ENCODE results near the gene CFAP43. TPM values are rescaled to one million over a fixed set of nuclear protein-coding genes. Genes with fewer than 3 reads are reported as not detected.

CFAP43 gene
- total and polyA plus RNA-seq, 2 of the 8 experiments (the other 6 are each of a cell fraction or from before 2014, with no cell fraction given), result 0.11 to 0.27 TPM

DNA sequence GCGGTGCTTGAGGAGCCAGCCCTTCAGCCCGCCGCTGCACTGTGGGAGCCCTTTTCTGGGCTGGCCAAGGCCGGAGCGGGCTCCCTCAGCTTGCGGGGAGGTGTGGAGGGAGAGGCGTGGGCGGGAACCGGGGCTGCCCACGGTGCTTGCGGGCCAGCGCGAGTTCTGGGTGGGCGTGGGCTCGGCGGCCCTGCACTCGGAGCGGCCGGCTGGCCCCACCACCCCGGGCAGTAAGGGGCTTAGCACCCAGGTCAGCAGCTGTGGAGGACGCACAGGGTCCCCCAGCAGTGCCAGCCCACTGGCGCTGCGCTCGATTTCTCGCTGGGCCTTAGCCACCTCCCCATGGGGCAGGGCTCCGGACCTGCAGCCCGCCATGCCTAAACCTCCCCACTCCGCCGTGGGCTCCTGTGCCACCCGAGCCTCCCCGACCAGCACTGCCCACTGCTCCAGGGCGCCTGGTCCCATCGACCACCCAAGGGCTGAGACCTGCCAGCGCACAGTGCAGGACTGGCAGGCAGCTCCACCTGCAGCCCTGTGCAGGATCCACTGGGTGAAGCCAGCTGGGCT is 13.0 kb upstream of the CFAP43 start:
- Histone ChIP-seq H4K8ac (ENCODE audit: extremely low read depth, insufficient read depth, low read length) (no peak overlapping the region), H4K20me1 (replicated peaks in 1 of 2; ENCODE audit: control insufficient read depth in 1 of 2, insufficient read depth in 2 of 2, low read length in 2 of 2) (no peaks in the 10 kb centered on the region), H3K9me3 (ENCODE audit: insufficient read depth in 2 of 2, low read depth in 1 of 2, low read length in 1 of 2) (0 out of 4 replicates have a peak, but pooled peaks cover 0 to 5% of the 10 kb centered on the region in 2 experiments), H2BK15ac (ENCODE audit: low read length) (no peak overlapping the region), H3K23me2 (ENCODE audit: low read depth, low read length) (no peaks in the 10 kb centered on the region), H4K91ac (replicated peaks; ENCODE audit: insufficient read length, low read length) (no peak overlapping the region), H3K4me1 (replicated peaks in 1 of 4; ENCODE audit: control insufficient read depth in 3 of 4, insufficient read depth in 4 of 4, low read length in 3 of 4) (no peaks in the 10 kb centered on the region), H2BK20ac (ENCODE audit: low read length) (no peak overlapping the region), H3K36me3 (ENCODE audit: control insufficient read depth in 2 of 4, insufficient read depth in 4 of 4, low read length in 3 of 4) (no peaks in the 10 kb centered on the region), H2BK120ac (replicated peaks; ENCODE audit: low read depth, low read length) (no peak overlapping the region), H4K5ac (ENCODE audit: insufficient read length, low read depth, low read length) (no peak overlapping the region), H3K18ac (ENCODE audit: extremely low read depth, low read length) (no peak overlapping the region), H2AK5ac (ENCODE audit: low read depth, low read length) (no peak overlapping the region), H3K14ac (ENCODE audit: insufficient read length) (no peak overlapping the region), H2AFZ (ENCODE audit: low read length) (no peak overlapping the region), H3K23ac (ENCODE audit: insufficient read length) (no peak overlapping the region), H3K56ac (replicated peaks; ENCODE audit: insufficient read length, low read depth, low read length) (no peak overlapping the region), H2BK12ac (ENCODE audit: low read depth, low read length) (no peak overlapping the region), H3K79me1 (ENCODE audit: low read depth, low read length) (no peaks in the 10 kb centered on the region), H3K4ac (replicated peaks; ENCODE audit: insufficient read length, low read depth, low read length) (no peak overlapping the region), H3K27ac (ENCODE audit: low read depth, low read length) (no peak overlapping the region), H3K9ac (replicated peaks in 1 of 4; ENCODE audit: extremely low read depth in 1 of 4, low read depth in 3 of 4, low read length in 3 of 4) (no peak overlapping the region), H2BK5ac (ENCODE audit: low read depth, low read length) (no peak overlapping the region), H3K79me2 (ENCODE audit: control insufficient read depth in 1 of 2, insufficient read depth in 2 of 2, low read length in 2 of 2) (no peaks in the 10 kb centered on the region), H3K27me3 (replicated peaks in 1 of 4; ENCODE audit: control insufficient read depth in 3 of 4, extremely low read depth in 1 of 4, insufficient read depth in 3 of 4, low read length in 3 of 4) (no peaks in the 10 kb centered on the region), H3K4me2 (ENCODE audit: insufficient read depth in 1 of 2, low read depth in 2 of 2, low read length in 2 of 2) (no peak overlapping the region), H3K4me3 (ENCODE audit: extremely low read depth in 1 of 4, insufficient read depth in 2 of 4, low read depth in 3 of 4, low read length in 4 of 4) (no peak overlapping the region)
- FAIRE-seq (no peak), DNase-seq (ENCODE audit: low read depth in 1 of 2, low spot score in 2 of 2) (no peak)
- 94% methylated on average over 28 of the region's 34 CpGs; no CpG with 5 or more reads in 1 of the 2 experiments for WGBS, 2 experiments (ENCODE audit: extremely low coverage in 1 of 2, insufficient coverage in 1 of 2, insufficient read length in 1 of 2, insufficient replicate concordance in 2 of 2, low coverage in 1 of 2, low lambda C conversion rate in 2 of 2, missing lambda C conversion rate in 1 of 2)
- CTCF ChIA-PET (ENCODE audit: partially characterized antibody), result interaction anchor here (0.9 to 1.0 kb wide), 2 partner anchors 212 to 217 kb away, joined by 3 to 4 read pairs; no protein-coding TSS in a partner anchor
- POLR2A ChIA-PET (ENCODE audit: partially characterized antibody), result interaction anchor here (0.9 kb wide), 1 partner anchor 10 kb away, joined by 3 read pairs; no protein-coding TSS in a partner anchor
- TF ChIP-seq EZH2 (IDR thresholded peaks at IDR 0.05; ENCODE audit: low read depth, low read length, severe bottlenecking), result no peak
- TF ChIP-seq SRF (IDR thresholded peaks at IDR 0.05; ENCODE audit: low read depth, low read length), result no peak
- TF ChIP-seq CBX8 (IDR thresholded peaks at IDR 0.05; ENCODE audit: borderline replicate concordance, low read depth, low read length), result no peak

Measured in H1 (cell line).